BE2C (cell line): ENCODE measurements around the gene EDN2.

Source experiments
- DNase-seq: peaks from one replicate; pipeline ENCODE4 v3.0.0-alpha.2; 2020
- H3K27me3 ChIP-seq: fragments of 250-450 bp; sonication (Bioruptor Pico); 2 replicates; pipeline ENCODE4 v1.5.1; 2020; ENCODE audit warnings: mild to moderate bottlenecking
- H3K36me3 ChIP-seq: fragments of 250-450 bp; sonication (Bioruptor Pico); 2 replicates; pipeline ENCODE4 v1.5.1; 2020; ENCODE audit warnings: mild to moderate bottlenecking
- H3K4me1 ChIP-seq: fragments of 250-450 bp; sonication (Bioruptor Pico); 2 replicates; pipeline ENCODE4 v1.5.1; 2020
- H3K4me3 ChIP-seq: 2 replicates; pipeline ENCODE4 v1.5.1; 2011; ENCODE audit warnings: low read depth, low read length
- H3K9me3 ChIP-seq: fragments of 250-450 bp; sonication (Bioruptor Pico); 2 replicates; pipeline ENCODE4 v1.5.1; 2020
- CTCF ChIP-seq: IDR thresholded peaks from 2 replicates; pipeline ENCODE4 v1.5.1; 2012; ENCODE audit warnings: mild to moderate bottlenecking, low read depth, low read length

Gene EDN2

GRCh38 chr1:41444246-41444645, 40.2 kb downstream of the EDN2 start:
- H3K4me3 ChIP-seq: no peak overlapping the region
- TF ChIP-seq CTCF: peak; percentile 42

GRCh38 chr1:41442697-41443251, 41.7 kb downstream of the EDN2 start:
- no peaks in the 10 kb centered on the region for H3K27me3 ChIP-seq
- no peaks in the 10 kb centered on the region for H3K36me3 ChIP-seq
- DNase-seq: peak; percentile 57
- H3K4me1 ChIP-seq: 0 out of 2 replicates have a peak, but pooled peaks cover 3% of the 10 kb centered on the region
- no peaks in the 10 kb centered on the region for H3K9me3 ChIP-seq
- no peak overlapping the region for H3K4me3 ChIP-seq
- no peak for TF ChIP-seq CTCF

More at GRCh38 chr1:41444246-41444645, 40.2 kb downstream of the EDN2 start:
- Histone ChIP-seq H3K36me3 (no peaks in the 10 kb centered on the region), H3K27me3 (no peaks in the 10 kb centered on the region), H3K9me3 (no peaks in the 10 kb centered on the region), H3K4me1 (0 out of 2 replicates have a peak, but pooled peaks cover 6% of the 10 kb centered on the region)
- no peak for DNase-seq

GRCh38 chr1:41440321-41441085, 44.0 kb downstream of the EDN2 start:
- Histone ChIP-seq H3K36me3 (no peaks in the 10 kb centered on the region), H3K4me1 (peaks cover 3% of the 10 kb centered on the region; the same call in 1 of the 2 replicates), H3K4me3 (no peak overlapping the region), H3K27me3 (no peaks in the 10 kb centered on the region), H3K9me3 (no peaks in the 10 kb centered on the region)
- DNase-seq: no peak
- no peak for TF ChIP-seq CTCF

- H3K4me1 ChIP-seq: peaks cover 3% of the 10 kb centered on the region; the same call in 1 of the 2 replicates
- DNase-seq: no peak
- H3K4me3 ChIP-seq: no peak overlapping the region
- no peaks in the 10 kb centered on the region for H3K27me3 ChIP-seq
- no peaks in the 10 kb centered on the region for H3K9me3 ChIP-seq
- no peak for TF ChIP-seq CTCF
- no peaks in the 10 kb centered on the region for H3K36me3 ChIP-seq
These were observed 45.2 kb downstream of the EDN2 start for GRCh38 chr1:41439234-41439633.

GRCh38 chr1:41438711-41439110, 45.8 kb downstream of the EDN2 start:
- Histone ChIP-seq H3K9me3 (no peaks in the 10 kb centered on the region), H3K36me3 (no peaks in the 10 kb centered on the region), H3K4me3 (no peak overlapping the region), H3K27me3 (no peaks in the 10 kb centered on the region), H3K4me1 (peaks cover 3% of the 10 kb centered on the region; the same call in 1 of the 2 replicates)
- DNase-seq: no peak
- no peak for TF ChIP-seq CTCF

GRCh38 chr1:41437011-41437355, 47.5 kb downstream of the EDN2 start:
- no peak for TF ChIP-seq CTCF
- H3K36me3 ChIP-seq: no peaks in the 10 kb centered on the region
- DNase-seq: no peak

More at GRCh38 chr1:41437011-41437355, 47.5 kb downstream of the EDN2 start:
- no peaks in the 10 kb centered on the region for H3K27me3 ChIP-seq
- H3K4me3 ChIP-seq: no peak overlapping the region
- no peaks in the 10 kb centered on the region for H3K9me3 ChIP-seq
- H3K4me1 ChIP-seq: peaks cover 11% of the 10 kb centered on the region
